Activated T-helper 2 cell treated with anti-CD3 and anti-CD28 coated beads, Interferon-gamma antibody, Interleukin-2, Interleukin-4, amounts not matched to agents 10 μg/mL and 5 μg/mL and 100 μg/mL, durations not matched to agents 14 hours and 24 hours and 36 hours (primary cell): ENCODE results near the gene SYNDIG1. TPM values are rescaled to one million over a fixed set of nuclear protein-coding genes. Genes with fewer than 3 reads are reported as not detected.

Experiments used
- DNase-seq: peaks from one replicate; pipeline ENCODE4 v3.0.0; 2021; ENCODE audit warnings: low spot score
- H3K27ac Mint-ChIP-seq: one replicate; pipeline ENCODE4 v1.8.0; 2021; ENCODE audit warnings: mixed read lengths
- H3K27me3 Mint-ChIP-seq: one replicate; pipeline ENCODE4 v1.8.0; 2021; ENCODE audit warnings: low read depth, mixed read lengths
- H3K36me3 Mint-ChIP-seq: one replicate; pipeline ENCODE4 v1.8.0; 2021; ENCODE audit warnings: low read depth, mixed read lengths
- H3K4me1 Mint-ChIP-seq: one replicate; pipeline ENCODE4 v1.8.0; 2021; ENCODE audit warnings: low read depth, mixed read lengths
- H3K4me3 Mint-ChIP-seq: one replicate; pipeline ENCODE4 v1.8.0; 2021; ENCODE audit warnings: low read depth, mild to moderate bottlenecking, moderate library complexity, mixed read lengths
- H3K9me3 Mint-ChIP-seq: one replicate; pipeline ENCODE4 v1.8.0; 2021; ENCODE audit warnings: mixed read lengths
- intact Hi-C: fragments of 100-400 bp; cut with micrococcal nuclease; formaldehyde crosslinking; loops from one replicate; pipeline ENCODE4 v1.15.1; 2023
- total RNA-seq: library from RNA; stranded (reverse); gene quantifications from 2 replicates; pipeline ENCODE4 v1.2.3, GENCODE V29; 2022

The SYNDIG1 gene
- total RNA-seq, 1 donor from 2014 or later, result not detected

GRCh38 chr20:24438331-24438730 lies 31.1 kb upstream of the SYNDIG1 start:
- Mint-ChIP-seq H3K27me3 (peaks cover 4% of the 10 kb centered on the region), H3K4me1 (no peaks in the 10 kb centered on the region), H3K27ac (no peak overlapping the region), H3K36me3 (no peaks in the 10 kb centered on the region), H3K9me3 (no peaks in the 10 kb centered on the region), H3K4me3 (no peak overlapping the region)
- DNase-seq, result no peak
- intact Hi-C loops, result no loop called here

GRCh38 chr20:24439737-24440387 lies 29.6 kb upstream of the SYNDIG1 start:
- Mint-ChIP-seq H3K4me1 (no peaks in the 10 kb centered on the region), H3K9me3 (no peaks in the 10 kb centered on the region), H3K4me3 (no peak overlapping the region), H3K27ac (no peak overlapping the region), H3K27me3 (peaks cover 4% of the 10 kb centered on the region), H3K36me3 (no peaks in the 10 kb centered on the region)
- DNase-seq, result no peak
- intact Hi-C loops, result no loop called here

GRCh38 chr20:24441661-24442060 lies 27.8 kb upstream of the SYNDIG1 start:
- H3K27ac Mint-ChIP-seq, result no peak overlapping the region
- DNase-seq, result no peak
- no peak overlapping the region for H3K4me3 Mint-ChIP-seq
- peaks cover 4% of the 10 kb centered on the region for H3K27me3 Mint-ChIP-seq
- H3K9me3 Mint-ChIP-seq, result no peaks in the 10 kb centered on the region
- H3K4me1 Mint-ChIP-seq, result no peaks in the 10 kb centered on the region
- intact Hi-C loops, result no loop called here
- H3K36me3 Mint-ChIP-seq, result no peaks in the 10 kb centered on the region

GRCh38 chr20:24442909-24443308 lies 26.5 kb upstream of the SYNDIG1 start:
- no peak for DNase-seq
- no peak overlapping the region for H3K27ac Mint-ChIP-seq
- no peak overlapping the region for H3K4me3 Mint-ChIP-seq
- no peaks in the 10 kb centered on the region for H3K4me1 Mint-ChIP-seq
- intact Hi-C loops, result no loop called here
- no peaks in the 10 kb centered on the region for H3K9me3 Mint-ChIP-seq
- peaks cover 1% of the 10 kb centered on the region for H3K27me3 Mint-ChIP-seq
- no peaks in the 10 kb centered on the region for H3K36me3 Mint-ChIP-seq

- no peaks in the 10 kb centered on the region for H3K27me3 Mint-ChIP-seq
Measured at GRCh38 chr20:24443436-24443835, 26.0 kb upstream of the SYNDIG1 start.

GRCh38 chr20:24444526-24445190 lies 24.8 kb upstream of the SYNDIG1 start:
- no peak for DNase-seq
- H3K36me3 Mint-ChIP-seq, result no peaks in the 10 kb centered on the region
- H3K4me1 Mint-ChIP-seq, result no peaks in the 10 kb centered on the region
- intact Hi-C loops, result no loop called here
- no peaks in the 10 kb centered on the region for H3K9me3 Mint-ChIP-seq
- no peak overlapping the region for H3K4me3 Mint-ChIP-seq
- H3K27me3 Mint-ChIP-seq, result no peaks in the 10 kb centered on the region
- no peak overlapping the region for H3K27ac Mint-ChIP-seq

More at GRCh38 chr20:24443436-24443835, 26.0 kb upstream of the SYNDIG1 start:
- no peak overlapping the region for H3K27ac Mint-ChIP-seq
- H3K9me3 Mint-ChIP-seq, result no peaks in the 10 kb centered on the region
- DNase-seq, result no peak
- H3K4me1 Mint-ChIP-seq, result no peaks in the 10 kb centered on the region
- no peaks in the 10 kb centered on the region for H3K36me3 Mint-ChIP-seq
- H3K4me3 Mint-ChIP-seq, result no peak overlapping the region
- intact Hi-C loops, result no loop called here

- no peak overlapping the region for H3K4me3 Mint-ChIP-seq
- DNase-seq, result no peak
- H3K27me3 Mint-ChIP-seq, result no peaks in the 10 kb centered on the region
- no peaks in the 10 kb centered on the region for H3K36me3 Mint-ChIP-seq
- H3K27ac Mint-ChIP-seq, result no peak overlapping the region
- H3K9me3 Mint-ChIP-seq, result no peaks in the 10 kb centered on the region
- intact Hi-C loops, result no loop called here
- H3K4me1 Mint-ChIP-seq, result no peaks in the 10 kb centered on the region
Measured at GRCh38 chr20:24445510-24446170, 23.8 kb upstream of the SYNDIG1 start.

GRCh38 chr20:24446811-24447210 lies 22.6 kb upstream of the SYNDIG1 start:
- Mint-ChIP-seq H3K36me3 (no peaks in the 10 kb centered on the region), H3K9me3 (no peaks in the 10 kb centered on the region), H3K4me3 (no peak overlapping the region), H3K27ac (no peak overlapping the region), H3K4me1 (no peaks in the 10 kb centered on the region), H3K27me3 (no peaks in the 10 kb centered on the region)
- no peak for DNase-seq
- intact Hi-C loops, result no loop called here

- H3K27me3 Mint-ChIP-seq, result no peaks in the 10 kb centered on the region
- H3K36me3 Mint-ChIP-seq, result no peaks in the 10 kb centered on the region
- no peak overlapping the region for H3K4me3 Mint-ChIP-seq
- no peaks in the 10 kb centered on the region for H3K4me1 Mint-ChIP-seq
- DNase-seq, result no peak
- no peaks in the 10 kb centered on the region for H3K9me3 Mint-ChIP-seq
- no peak overlapping the region for H3K27ac Mint-ChIP-seq
- intact Hi-C loops, result no loop called here
Measured at GRCh38 chr20:24448170-24448569, 21.3 kb upstream of the SYNDIG1 start.

GRCh38 chr20:24449026-24449720 lies 20.3 kb upstream of the SYNDIG1 start:
- intact Hi-C loops, result no loop called here
- DNase-seq, result no peak
- H3K27ac Mint-ChIP-seq, result no peak overlapping the region
- no peak overlapping the region for H3K4me3 Mint-ChIP-seq
- no peaks in the 10 kb centered on the region for H3K36me3 Mint-ChIP-seq
- H3K27me3 Mint-ChIP-seq, result no peaks in the 10 kb centered on the region
- H3K9me3 Mint-ChIP-seq, result no peaks in the 10 kb centered on the region
- peaks cover 5% of the 10 kb centered on the region for H3K4me1 Mint-ChIP-seq

GRCh38 chr20:24450177-24450576 lies 19.3 kb upstream of the SYNDIG1 start:
- Mint-ChIP-seq H3K27ac (no peak overlapping the region), H3K9me3 (no peaks in the 10 kb centered on the region), H3K4me1 (peaks cover 5% of the 10 kb centered on the region), H3K27me3 (no peaks in the 10 kb centered on the region), H3K4me3 (no peak overlapping the region), H3K36me3 (no peaks in the 10 kb centered on the region)
- intact Hi-C loops, result no loop called here
- DNase-seq, result no peak

- intact Hi-C loops, result no loop called here
- Mint-ChIP-seq H3K9me3 (no peaks in the 10 kb centered on the region), H3K4me3 (no peak overlapping the region), H3K27me3 (no peaks in the 10 kb centered on the region), H3K4me1 (peaks cover 5% of the 10 kb centered on the region), H3K27ac (no peak overlapping the region), H3K36me3 (no peaks in the 10 kb centered on the region)
- no peak for DNase-seq
Measured at GRCh38 chr20:24450624-24451376, 18.6 kb upstream of the SYNDIG1 start.
